HG03095 (cell line): ENCODE results near the gene CYB5RL.
"Not testable (repeated sequence)": the region's sequence is repeated elsewhere in the genome, so short reads cannot be mapped to it uniquely, and the experiment has no call there.

ENCODE experiments used
- ATAC-seq: cut with Tn5 transposase; IDR thresholded peaks from one replicate; pipeline ENCODE4 v1.9.1; 2021; ENCODE audit warnings: moderate library complexity; ENCODE audit not compliant: unreplicated experiment

The CYB5RL gene

GRCh38 chr1:54227091-54227602, 27.3 kb upstream of the CYB5RL start:
- ATAC-seq, result no peak

- ATAC-seq, result no peak
These were observed 26.2 kb upstream of the CYB5RL start for GRCh38 chr1:54225986-54226559.

- ATAC-seq, result no peak
These were observed 25.5 kb upstream of the CYB5RL start for GRCh38 chr1:54225378-54225777.

- ATAC-seq, result no peak
These were observed 24.4 kb upstream of the CYB5RL start for GRCh38 chr1:54224233-54224632.

- ATAC-seq, result no peak
These were observed 23.8 kb upstream of the CYB5RL start for GRCh38 chr1:54223441-54224202.

- ATAC-seq, result no peak
These were observed 22.9 kb upstream of the CYB5RL start for GRCh38 chr1:54222711-54223110.

GRCh38 chr1:54221867-54222484, 22.1 kb upstream of the CYB5RL start:
- ATAC-seq, result no peak

- ATAC-seq, result no peak
These were observed 21.4 kb upstream of the CYB5RL start for GRCh38 chr1:54221113-54221834.

GRCh38 chr1:54220004-54220811, 20.4 kb upstream of the CYB5RL start:
- ATAC-seq, result no peak

GRCh38 chr1:54219688-54220003, 19.8 kb upstream of the CYB5RL start:
- no peak for ATAC-seq

GRCh38 chr1:54218883-54219687, 19.3 kb upstream of the CYB5RL start:
- no peak for ATAC-seq

- no peak for ATAC-seq
These were observed 15.7 kb upstream of the CYB5RL start for GRCh38 chr1:54215523-54215922.

- no peak for ATAC-seq
These were observed 13.0 kb upstream of the CYB5RL start for GRCh38 chr1:54212872-54213271.

- not testable (repeated sequence) for ATAC-seq
These were observed 8.1 kb upstream of the CYB5RL start for GRCh38 chr1:54207896-54208295.

GRCh38 chr1:54207287-54207686, 7.5 kb upstream of the CYB5RL start:
- ATAC-seq, result no peak

- no peak for ATAC-seq
These were observed 4.4 kb upstream of the CYB5RL start for GRCh38 chr1:54204199-54204598.

GRCh38 chr1:54200519-54200997, 728 bp upstream of the CYB5RL start:
- ATAC-seq, result no peak

GRCh38 chr1:54199151-54199764, 572 bp downstream of the CYB5RL start:
- ATAC-seq, result no peak

- no peak for ATAC-seq
These were observed 6.4 kb downstream of the CYB5RL start for GRCh38 chr1:54193453-54193852.
